Glutamatergic neuron (in vitro differentiated cells): Measurements from ENCODE around the gene SH2D3C. TPM values are rescaled to one million over a fixed set of nuclear protein-coding genes. Genes with fewer than 3 reads are reported as not detected.

Experiments
- DNase-seq: peaks from one replicate; pipeline ENCODE4 v3.0.0; 2022
- H3K27ac Mint-ChIP-seq: one replicate; pipeline ENCODE4 v1.8.0; 2020; ENCODE audit warnings: mild to moderate bottlenecking, mixed read lengths, inconsistent platforms; ENCODE audit not compliant: unreplicated experiment
- H3K27me3 Mint-ChIP-seq: one replicate; pipeline ENCODE4 v1.8.0; 2020; ENCODE audit warnings: mild to moderate bottlenecking, moderate library complexity, mixed read lengths, inconsistent platforms; ENCODE audit not compliant: unreplicated experiment
- H3K36me3 Mint-ChIP-seq: one replicate; pipeline ENCODE4 v1.8.0; 2020; ENCODE audit warnings: mild to moderate bottlenecking, mixed read lengths, inconsistent platforms; ENCODE audit not compliant: unreplicated experiment
- H3K4me1 Mint-ChIP-seq: one replicate; pipeline ENCODE4 v1.8.0; 2020; ENCODE audit warnings: mild to moderate bottlenecking, low read depth, mixed read lengths, inconsistent platforms; ENCODE audit not compliant: unreplicated experiment
- H3K4me3 Mint-ChIP-seq: one replicate; pipeline ENCODE4 v1.8.0; 2020; ENCODE audit warnings: mild to moderate bottlenecking, mixed read lengths, inconsistent platforms; ENCODE audit not compliant: unreplicated experiment
- H3K9me3 Mint-ChIP-seq: one replicate; pipeline ENCODE4 v1.8.0; 2020; ENCODE audit warnings: mild to moderate bottlenecking, moderate library complexity, mixed read lengths, inconsistent platforms; ENCODE audit not compliant: unreplicated experiment
- CTCF ChIP-seq: fragments of 200-600 bp; sonication (generic); IDR thresholded peaks from one replicate; pipeline ENCODE4 v1.5.0; 2021; ENCODE audit not compliant: partially characterized antibody, unreplicated experiment
- total RNA-seq: library from RNA; stranded (reverse); fragmentation: NEBNext Ultra II Directional; extraction: Animal tissue kit (Norgen Biotek cat#: 25700); gene quantifications from one replicate; pipeline ENCODE4 v1.2.1, GENCODE V29; 2021; ENCODE audit not compliant: unreplicated experiment

Gene SH2D3C
- total RNA-seq, 1 donor from 2014 or later = 71.7 TPM

GRCh38 chr9:127756233-127756632 lies 22.2 kb downstream of the SH2D3C start:
- peaks cover 10% of the 10 kb centered on the region for H3K27me3 Mint-ChIP-seq
- H3K4me3 Mint-ChIP-seq = no peak overlapping the region
- no peak overlapping the region for H3K27ac Mint-ChIP-seq
- peaks cover 4% of the 10 kb centered on the region for H3K9me3 Mint-ChIP-seq
- TF ChIP-seq CTCF = no peak
- no peaks in the 10 kb centered on the region for H3K36me3 Mint-ChIP-seq
- DNase-seq = no peak
- H3K4me1 Mint-ChIP-seq = peaks cover 7% of the 10 kb centered on the region

GRCh38 chr9:127755061-127756060 lies 23.1 kb downstream of the SH2D3C start:
- DNase-seq = peak; percentile 92
- Mint-ChIP-seq H3K27ac (peak overlapping the region; percentile 87), H3K27me3 (peaks cover 11% of the 10 kb centered on the region), H3K4me3 (peak overlapping the region; percentile 81), H3K4me1 (peaks cover 5% of the 10 kb centered on the region), H3K9me3 (peaks cover 4% of the 10 kb centered on the region), H3K36me3 (peaks cover 5% of the 10 kb centered on the region)
- no peak for TF ChIP-seq CTCF

- Mint-ChIP-seq H3K36me3 (peaks cover 5% of the 10 kb centered on the region), H3K9me3 (peaks cover 4% of the 10 kb centered on the region), H3K27ac (peak overlapping the region; percentile 86), H3K4me1 (peaks cover 5% of the 10 kb centered on the region), H3K4me3 (peak overlapping the region; percentile 88), H3K27me3 (peaks cover 11% of the 10 kb centered on the region)
- TF ChIP-seq CTCF = no peak
- peak; percentile 89 for DNase-seq
These were observed 24.1 kb downstream of the SH2D3C start for GRCh38 chr9:127754099-127755060.

GRCh38 chr9:127753622-127754021 lies 24.8 kb downstream of the SH2D3C start:
- no peak for DNase-seq
- Mint-ChIP-seq H3K27me3 (peaks cover 11% of the 10 kb centered on the region), H3K36me3 (peaks cover 5% of the 10 kb centered on the region), H3K27ac (peak overlapping the region; percentile 86), H3K4me1 (peaks cover 5% of the 10 kb centered on the region), H3K9me3 (peaks cover 4% of the 10 kb centered on the region), H3K4me3 (peak overlapping the region; percentile 88)
- no peak for TF ChIP-seq CTCF
